ENCODE measurements around the gene GJB1.

- TF ChIP-seq CTCF (IDR thresholded peaks at IDR 0.05; ENCODE audit: poor library complexity) (no peak), EZH2 (IDR thresholded peaks at IDR 0.05; ENCODE audit: borderline replicate concordance) (no peak)
Measured at GRCh38 chrX:71215338-71215912, 7.6 kb upstream of the GJB1 start.

All from hepatocyte (in vitro differentiated cells).